GM12864 (cell line): ENCODE data around the gene TTYH2.

Experiments used
- DNase-seq: peaks from one replicate; pipeline ENCODE4 v3.0.0-alpha.2; 2011; ENCODE audit warnings: low read depth
- H3K4me3 ChIP-seq: 2 replicates; pipeline ENCODE4 v1.5.1; 2011; ENCODE audit warnings: mild to moderate bottlenecking, low read depth, low read length, control low read depth
- CTCF ChIP-seq: IDR thresholded peaks from 2 replicates; pipeline ENCODE4 v1.5.1; 2011; ENCODE audit warnings: low read depth, mild to moderate bottlenecking, moderate library complexity, low read length, control low read depth, inconsistent platforms; ENCODE audit errors: missing control alignments

The TTYH2 gene

GRCh38 chr17:74210191-74211140 lies 2.9 kb upstream of the TTYH2 start:
- H3K4me3 ChIP-seq = no peak overlapping the region
- peak; percentile 96 for TF ChIP-seq CTCF

GRCh38 chr17:74211141-74211911 lies 2.0 kb upstream of the TTYH2 start:
- H3K4me3 ChIP-seq = no peak overlapping the region
- no peak for DNase-seq
- TF ChIP-seq CTCF = no peak

More at GRCh38 chr17:74210191-74211140, 2.9 kb upstream of the TTYH2 start:
- DNase-seq = peak; percentile 26

GRCh38 chr17:74211912-74212208 lies 1.5 kb upstream of the TTYH2 start:
- H3K4me3 ChIP-seq = peak overlapping the region; percentile 54
- no peak for DNase-seq
- no peak for TF ChIP-seq CTCF

- H3K4me3 ChIP-seq = peak overlapping the region; percentile 54
- no peak for DNase-seq
Measured at GRCh38 chr17:74212209-74212912, 1.0 kb upstream of the TTYH2 start.

GRCh38 chr17:74213861-74214391 lies 555 bp downstream of the TTYH2 start:
- no peak for TF ChIP-seq CTCF

More at GRCh38 chr17:74212209-74212912, 1.0 kb upstream of the TTYH2 start:
- TF ChIP-seq CTCF = no peak

GRCh38 chr17:74214484-74215341 lies 1.3 kb downstream of the TTYH2 start:
- no peak for DNase-seq
- H3K4me3 ChIP-seq = 0 out of 2 replicates have a peak overlapping the region, but pooled peaks have one; percentile 54
- TF ChIP-seq CTCF = no peak

More at GRCh38 chr17:74213861-74214391, 555 bp downstream of the TTYH2 start:
- H3K4me3 ChIP-seq = peak overlapping the region; percentile 54
- no peak for DNase-seq
